Sciatic nerve (tissue), 2 donors: ENCODE data around the gene SLC6A19. TPM values are rescaled to one million over a fixed set of nuclear protein-coding genes. Genes with fewer than 3 reads are reported as not detected.
A peak's percentile ranks its signal among the peaks of the same experiment; 100 is the strongest.

Experiments used
- ATAC-seq: fragments of 200-7000 bp; cut with Tn5 transposase; one replicate; pipeline ENCODE4 v1.9.1; 2020; ENCODE audit warnings: mild to moderate bottlenecking, moderate library complexity
- DNase-seq: peaks from one replicate; pipeline ENCODE4 v3.0.0-alpha.2; 2020; ENCODE audit warnings: low spot score
- intact Hi-C: fragments of 100-400 bp; cut with DNase I; formaldehyde crosslinking; loops from one replicate; pipeline ENCODE4 v1.14.2; 2022
- total RNA-seq: library from RNA; stranded (reverse); fragmentation: NEBNext Ultra II Directional; extraction: Animal tissue kit (Norgen Biotek cat#: 25700); gene quantifications from one replicate; pipeline ENCODE4 v1.2.1, GENCODE V29; 2021
- donor health status: DM: no; HTN: no; CAD: no.
- donor health status: DM: no; HTN: no; CAD: no.

Gene SLC6A19
- total RNA-seq, 1 donor from 2014 or later, result 0.09 TPM

- DNase-seq, result no peak
- no peak for ATAC-seq
- intact Hi-C loops, result no loop called here
These were observed 14.0 kb upstream of the SLC6A19 start for GRCh38 chr5:1187234-1187949.

- no peak for DNase-seq
- no peak for ATAC-seq
- intact Hi-C loops, result no loop called here
These were observed 13.5 kb upstream of the SLC6A19 start for GRCh38 chr5:1187950-1188334.

- no peak for DNase-seq
- intact Hi-C loops, result no loop called here
- ATAC-seq, result no peak
These were observed 12.9 kb upstream of the SLC6A19 start for GRCh38 chr5:1188464-1188863.

- intact Hi-C loops, result no loop called here
- ATAC-seq, result no peak
- no peak for DNase-seq
These were observed 12.1 kb upstream of the SLC6A19 start for GRCh38 chr5:1189269-1189668.

GRCh38 chr5:1190278-1190677 lies 11.1 kb upstream of the SLC6A19 start:
- no peak for DNase-seq
- no peak for ATAC-seq
- intact Hi-C loops, result no loop called here

GRCh38 chr5:1190837-1191239 lies 10.6 kb upstream of the SLC6A19 start:
- intact Hi-C loops, result no loop called here
- ATAC-seq (no peak), DNase-seq (no peak)

- no peak for DNase-seq
- ATAC-seq, result no peak
- intact Hi-C loops, result no loop called here
These were observed 8.3 kb upstream of the SLC6A19 start for GRCh38 chr5:1192971-1193590.

GRCh38 chr5:1193591-1193985 lies 7.8 kb upstream of the SLC6A19 start:
- ATAC-seq, result no peak
- intact Hi-C loops, result no loop called here
- DNase-seq, result no peak

GRCh38 chr5:1194378-1194777 lies 7.0 kb upstream of the SLC6A19 start:
- DNase-seq (no peak), ATAC-seq (no peak)
- intact Hi-C loops, result no loop called here

- intact Hi-C loops, result no loop called here
- no peak for DNase-seq
- no peak for ATAC-seq
These were observed 6.0 kb upstream of the SLC6A19 start for GRCh38 chr5:1195439-1195838.

GRCh38 chr5:1195916-1196315 lies 5.5 kb upstream of the SLC6A19 start:
- ATAC-seq (no peak), DNase-seq (no peak)
- intact Hi-C loops, result no loop called here

- intact Hi-C loops, result no loop called here
- ATAC-seq (no peak), DNase-seq (no peak)
These were observed 4.8 kb upstream of the SLC6A19 start for GRCh38 chr5:1196562-1196961.

- intact Hi-C loops, result no loop called here
- DNase-seq (no peak), ATAC-seq (no peak)
These were observed 3.3 kb upstream of the SLC6A19 start for GRCh38 chr5:1197876-1198666.

GRCh38 chr5:1199340-1199648 lies 2.1 kb upstream of the SLC6A19 start:
- ATAC-seq (no peak), DNase-seq (no peak)
- intact Hi-C loops, result no loop called here

- ATAC-seq, result no peak
- DNase-seq, result no peak
- intact Hi-C loops, result no loop called here
These were observed 1.5 kb upstream of the SLC6A19 start for GRCh38 chr5:1199649-1200494.

- DNase-seq (no peak), ATAC-seq (no peak)
- intact Hi-C loops, result no loop called here
These were observed 684 bp upstream of the SLC6A19 start for GRCh38 chr5:1200495-1201326.

GRCh38 chr5:1202026-1202797 lies 817 bp downstream of the SLC6A19 start:
- intact Hi-C loops, result no loop called here
- ATAC-seq (no peak), DNase-seq (no peak)

- peak; percentile 29 for ATAC-seq
- intact Hi-C loops, result no loop called here
- DNase-seq, result no peak
These were observed 1.4 kb downstream of the SLC6A19 start for GRCh38 chr5:1202798-1203185.
